ENCODE measurements around the gene PTPN9.
"Not testable (repeated sequence)": the region's sequence is repeated elsewhere in the genome, so short reads cannot be mapped to it uniquely, and the experiment has no call there.

The PTPN9 gene

DNA sequence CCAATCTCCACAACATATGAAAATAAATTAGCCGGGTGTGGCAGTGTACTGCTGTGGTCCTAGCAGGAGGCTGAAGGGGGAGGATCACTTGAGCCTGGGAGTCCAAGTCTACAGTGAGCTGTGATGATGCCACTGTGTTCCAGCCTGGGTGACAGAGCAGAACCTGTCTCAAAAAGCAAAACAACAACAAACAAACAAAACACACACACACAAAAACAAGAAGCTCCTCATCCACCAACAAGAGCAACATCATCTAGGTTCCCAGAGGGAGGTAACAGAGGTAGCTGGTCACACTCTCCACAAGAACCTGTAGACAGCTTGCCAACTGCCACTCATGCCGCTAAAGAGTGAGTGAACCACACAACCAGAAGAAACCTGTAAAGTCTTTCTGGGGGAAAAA, 34.8 kb downstream of the PTPN9 start:
- H3K36me3 ChIP-seq (ENCODE audit: control insufficient read depth, insufficient read depth, low read length) = no peaks in the 10 kb centered on the region

DNA sequence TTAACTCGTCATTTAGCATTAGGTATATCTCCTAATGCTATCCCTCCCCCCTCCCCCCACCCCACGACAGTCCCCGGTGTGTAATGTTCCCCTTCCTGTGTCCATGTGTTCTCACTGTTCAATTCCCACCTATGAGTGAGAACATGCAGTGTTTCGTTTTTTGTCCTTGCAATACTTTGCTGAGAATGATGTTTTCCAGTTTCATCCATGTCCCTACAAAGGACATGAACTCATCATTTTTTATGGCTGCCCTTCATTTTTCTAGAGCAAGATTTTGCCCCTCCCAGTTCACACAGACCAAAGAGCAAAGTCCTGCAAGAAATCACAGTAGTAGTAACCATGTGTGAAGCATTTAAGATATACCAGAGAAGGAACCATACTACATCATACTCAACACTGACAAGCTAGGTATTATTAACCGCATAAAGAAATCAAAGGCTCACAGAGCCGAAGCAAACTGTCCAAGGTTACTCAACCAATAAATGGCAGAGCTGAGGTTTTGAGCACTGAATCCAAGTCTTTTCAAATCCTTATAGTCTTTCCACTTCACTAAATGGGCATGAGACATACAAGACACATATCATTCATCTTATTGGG, 36.1 kb downstream of the PTPN9 start:
- H3K4me3 ChIP-seq (ENCODE audit: low read length); H3K36me3 ChIP-seq (ENCODE audit: control insufficient read depth, insufficient read depth, low read length); H3K9ac ChIP-seq (ENCODE audit: low read length); H3K9me3 ChIP-seq (ENCODE audit: control insufficient read depth, low read length); H3K27me3 ChIP-seq (ENCODE audit: control insufficient read depth, insufficient read depth, low read length): not testable (repeated sequence)
- H3K4me1 ChIP-seq (ENCODE audit: control insufficient read depth, insufficient read depth, low read length) = peaks cover 15% of the 10 kb centered on the region

More for the DNA sequence above, 34.8 kb downstream of the PTPN9 start:
- H3K27me3 ChIP-seq (ENCODE audit: control insufficient read depth, insufficient read depth, low read length) = no peaks in the 10 kb centered on the region
- no peak overlapping the region for H3K4me3 ChIP-seq (ENCODE audit: low read length)
- H3K4me1 ChIP-seq (ENCODE audit: control insufficient read depth, insufficient read depth, low read length) = peaks cover 15% of the 10 kb centered on the region
- no peaks in the 10 kb centered on the region for H3K9me3 ChIP-seq (ENCODE audit: control insufficient read depth, low read length)
- no peak overlapping the region for H3K9ac ChIP-seq (ENCODE audit: low read length)

DNA sequence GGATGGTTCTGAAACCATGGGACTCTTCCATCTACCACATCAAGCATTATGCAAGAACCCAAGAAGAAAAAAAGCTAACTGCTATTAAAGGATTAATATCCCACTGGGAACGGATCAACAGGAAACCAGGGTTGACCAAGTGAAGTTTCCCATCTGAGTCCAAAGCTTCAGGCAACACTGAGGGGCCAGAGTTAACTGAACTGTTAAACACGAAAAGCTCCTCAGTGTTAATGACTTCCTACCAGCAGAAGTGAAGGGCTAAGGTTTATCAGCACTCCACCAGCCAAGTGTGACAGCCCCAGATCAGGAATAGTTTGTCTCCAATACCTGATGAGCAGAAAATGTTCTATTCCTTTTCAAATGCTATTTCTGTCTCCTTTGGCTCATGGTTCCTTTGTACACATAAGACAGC, 36.7 kb downstream of the PTPN9 start:
- Histone ChIP-seq H3K9me3 (ENCODE audit: control insufficient read depth, low read length) (no peaks in the 10 kb centered on the region), H3K27me3 (ENCODE audit: control insufficient read depth, insufficient read depth, low read length) (no peaks in the 10 kb centered on the region), H3K4me1 (ENCODE audit: control insufficient read depth, insufficient read depth, low read length) (peaks cover 15% of the 10 kb centered on the region), H3K9ac (ENCODE audit: low read length) (no peak overlapping the region), H3K4me3 (ENCODE audit: low read length) (no peak overlapping the region), H3K36me3 (ENCODE audit: control insufficient read depth, insufficient read depth, low read length) (no peaks in the 10 kb centered on the region)

DNA sequence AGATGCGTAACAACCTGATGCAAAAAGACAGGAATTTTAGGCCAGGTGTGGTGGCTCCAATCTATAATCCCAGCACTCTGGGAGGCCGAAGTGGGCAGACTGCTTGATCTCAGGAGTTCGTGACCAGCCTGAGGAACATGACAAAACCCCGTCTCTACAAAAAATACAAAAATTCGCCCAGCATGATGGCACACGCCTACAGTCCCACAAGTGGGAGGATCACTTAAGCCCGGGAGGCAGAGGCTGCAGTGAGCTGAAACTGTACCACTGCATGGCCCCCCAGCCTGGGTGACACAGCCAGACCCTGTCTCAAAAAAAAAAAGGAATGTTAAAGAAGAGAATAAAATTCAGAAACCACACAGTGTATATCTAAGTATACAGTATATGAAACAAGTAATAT, 40.7 kb downstream of the PTPN9 start:
- Histone ChIP-seq H3K36me3 (ENCODE audit: control insufficient read depth, insufficient read depth, low read length) (no peaks in the 10 kb centered on the region), H3K4me3 (ENCODE audit: low read length) (no peak overlapping the region), H3K27me3 (ENCODE audit: control insufficient read depth, insufficient read depth, low read length) (no peaks in the 10 kb centered on the region), H3K9me3 (ENCODE audit: control insufficient read depth, low read length) (no peaks in the 10 kb centered on the region), H3K9ac (ENCODE audit: low read length) (no peak overlapping the region), H3K4me1 (ENCODE audit: control insufficient read depth, insufficient read depth, low read length) (peaks cover 9% of the 10 kb centered on the region)

DNA sequence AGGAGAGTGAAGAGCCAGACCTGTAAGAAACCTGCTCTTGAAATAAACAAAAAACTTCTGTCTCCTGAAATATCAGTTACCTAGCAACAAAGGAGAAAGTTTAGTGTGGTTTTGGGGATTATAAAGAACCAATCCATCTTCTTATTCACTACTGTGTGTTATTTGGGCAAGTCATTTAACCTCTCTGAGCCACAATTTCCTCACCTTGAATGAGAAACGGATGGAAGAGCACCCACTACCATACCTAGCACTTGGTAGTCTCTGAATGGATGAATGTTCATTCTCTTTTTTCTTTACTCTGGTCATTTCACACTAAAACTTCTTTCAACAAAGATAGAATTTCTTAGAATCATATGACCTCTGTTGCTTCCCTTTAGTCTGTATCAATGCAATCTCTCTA, 45.2 kb downstream of the PTPN9 start:
- no peak overlapping the region for H3K9ac ChIP-seq (ENCODE audit: low read length)
- no peak overlapping the region for H3K4me3 ChIP-seq (ENCODE audit: low read length)
- no peaks in the 10 kb centered on the region for H3K9me3 ChIP-seq (ENCODE audit: control insufficient read depth, low read length)
- peaks cover 9% of the 10 kb centered on the region for H3K4me1 ChIP-seq (ENCODE audit: control insufficient read depth, insufficient read depth, low read length)
- H3K27me3 ChIP-seq (ENCODE audit: control insufficient read depth, insufficient read depth, low read length) = no peaks in the 10 kb centered on the region
- no peaks in the 10 kb centered on the region for H3K36me3 ChIP-seq (ENCODE audit: control insufficient read depth, insufficient read depth, low read length)

DNA sequence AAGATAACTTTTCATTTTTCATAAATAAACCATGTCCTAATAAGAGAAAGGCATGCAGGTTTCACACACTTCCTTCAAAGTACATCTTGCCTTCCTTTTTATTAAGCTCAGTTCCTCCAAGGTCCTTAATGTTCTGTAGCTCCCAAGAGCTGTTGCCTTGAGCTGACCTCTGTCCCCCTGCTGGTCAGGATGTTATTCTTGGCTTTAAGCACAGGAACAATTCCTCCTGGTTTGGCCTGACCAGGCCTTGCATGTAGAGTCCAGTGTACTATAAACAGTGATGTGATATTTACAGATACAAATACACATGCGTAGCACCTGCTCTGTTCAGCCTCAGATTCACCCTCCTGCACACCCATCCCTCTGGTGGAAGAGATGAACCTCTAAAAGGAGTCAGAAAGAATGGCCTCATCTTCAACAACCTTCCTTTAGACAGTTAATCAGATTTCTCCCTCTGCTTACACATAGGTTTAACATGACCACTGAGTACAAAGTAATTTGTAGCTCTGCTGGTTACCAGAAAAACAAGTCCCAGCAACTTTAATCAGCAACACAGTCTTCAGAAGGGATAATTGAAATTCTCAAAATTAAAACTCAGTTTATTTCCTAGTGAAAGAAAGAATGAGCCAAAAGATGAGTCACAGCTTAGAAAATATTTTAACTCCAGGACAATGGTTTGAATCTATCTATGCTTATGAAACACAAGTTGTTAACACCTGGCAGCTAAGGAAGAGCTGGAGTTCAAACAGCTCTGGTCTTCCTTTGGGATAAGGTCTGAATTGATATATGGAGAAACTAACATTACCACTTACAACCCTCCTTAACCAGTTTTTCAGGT, 46.5 kb downstream of the PTPN9 start:
- Histone ChIP-seq H3K9ac (ENCODE audit: low read length) (no peak overlapping the region), H3K27me3 (ENCODE audit: control insufficient read depth, insufficient read depth, low read length) (no peaks in the 10 kb centered on the region), H3K4me1 (ENCODE audit: control insufficient read depth, insufficient read depth, low read length) (peaks cover 9% of the 10 kb centered on the region), H3K4me3 (ENCODE audit: low read length) (no peak overlapping the region), H3K9me3 (ENCODE audit: control insufficient read depth, low read length) (no peaks in the 10 kb centered on the region), H3K36me3 (ENCODE audit: control insufficient read depth, insufficient read depth, low read length) (no peaks in the 10 kb centered on the region)

DNA sequence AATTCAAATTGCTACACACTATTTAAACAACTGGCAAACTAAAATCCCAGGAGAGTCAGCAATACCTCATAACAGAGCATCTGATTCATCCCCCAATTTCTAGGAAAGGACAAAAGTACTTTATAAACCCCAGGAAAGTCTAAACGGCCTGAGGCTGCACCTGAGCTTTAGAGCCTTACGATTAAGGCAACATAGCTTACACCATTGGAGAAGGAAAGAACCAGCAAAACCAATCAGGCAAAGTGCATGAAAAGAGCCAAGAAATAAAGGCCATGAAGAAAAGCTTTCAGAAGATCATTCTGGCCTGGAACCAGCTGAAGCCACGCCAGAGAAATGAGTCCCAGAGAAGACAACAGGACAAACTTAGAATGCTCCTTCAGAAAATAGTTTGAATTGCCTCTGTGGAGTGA, 48.1 kb downstream of the PTPN9 start:
- Histone ChIP-seq H3K27me3 (ENCODE audit: control insufficient read depth, insufficient read depth, low read length) (no peaks in the 10 kb centered on the region), H3K9ac (ENCODE audit: low read length) (no peak overlapping the region), H3K9me3 (ENCODE audit: control insufficient read depth, low read length) (no peaks in the 10 kb centered on the region), H3K4me3 (ENCODE audit: low read length) (no peak overlapping the region), H3K36me3 (ENCODE audit: control insufficient read depth, insufficient read depth, low read length) (no peaks in the 10 kb centered on the region), H3K4me1 (ENCODE audit: control insufficient read depth, insufficient read depth, low read length) (peaks cover 9% of the 10 kb centered on the region)

DNA sequence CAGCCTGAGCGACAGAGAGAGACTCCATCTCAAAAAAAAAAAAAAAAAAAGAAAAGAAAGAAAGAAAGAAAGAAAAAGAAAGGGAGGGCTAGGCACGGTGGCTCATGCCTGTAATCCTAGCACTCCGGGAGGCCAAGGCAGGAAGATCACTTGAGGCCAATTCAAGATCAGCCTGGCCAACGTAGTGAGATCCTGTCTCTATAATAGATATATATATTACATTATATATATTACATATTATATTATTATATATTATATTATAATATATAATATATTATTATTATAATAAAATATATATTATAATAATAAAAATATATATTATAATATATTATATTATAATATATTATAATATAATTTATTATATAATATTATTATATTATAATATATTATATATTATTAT, 48.9 kb downstream of the PTPN9 start:
- Histone ChIP-seq H3K36me3 (ENCODE audit: control insufficient read depth, insufficient read depth, low read length) (no peaks in the 10 kb centered on the region), H3K4me1 (ENCODE audit: control insufficient read depth, insufficient read depth, low read length) (peaks cover 9% of the 10 kb centered on the region)

DNA sequence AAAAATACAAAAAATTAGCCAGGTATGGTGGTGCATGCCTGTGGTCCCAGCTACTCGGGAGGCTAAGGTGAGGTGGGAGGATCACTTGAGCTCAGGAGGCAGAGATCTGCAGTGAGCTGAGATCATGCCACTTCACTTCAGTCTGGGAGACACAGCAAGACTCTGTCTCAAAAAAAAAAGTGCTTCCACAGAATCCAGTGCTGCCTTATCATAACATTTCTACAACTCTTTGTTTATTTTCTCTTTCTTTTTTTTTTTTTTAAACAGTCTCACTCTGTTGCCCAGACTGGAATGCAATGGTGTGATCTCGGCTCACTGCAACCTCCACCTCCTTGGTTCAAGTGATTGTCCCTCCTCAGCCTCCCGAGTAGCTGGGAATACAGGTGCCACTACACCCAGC, 53.4 kb downstream of the PTPN9 start:
- not testable (repeated sequence) for H3K36me3 ChIP-seq (ENCODE audit: control insufficient read depth, insufficient read depth, low read length); H3K9ac ChIP-seq (ENCODE audit: low read length)

More for the DNA sequence above, 48.9 kb downstream of the PTPN9 start:
- no peaks in the 10 kb centered on the region for H3K27me3 ChIP-seq (ENCODE audit: control insufficient read depth, insufficient read depth, low read length)
- no peak overlapping the region for H3K4me3 ChIP-seq (ENCODE audit: low read length)
- H3K9ac ChIP-seq (ENCODE audit: low read length) = no peak overlapping the region
- no peaks in the 10 kb centered on the region for H3K9me3 ChIP-seq (ENCODE audit: control insufficient read depth, low read length)

DNA sequence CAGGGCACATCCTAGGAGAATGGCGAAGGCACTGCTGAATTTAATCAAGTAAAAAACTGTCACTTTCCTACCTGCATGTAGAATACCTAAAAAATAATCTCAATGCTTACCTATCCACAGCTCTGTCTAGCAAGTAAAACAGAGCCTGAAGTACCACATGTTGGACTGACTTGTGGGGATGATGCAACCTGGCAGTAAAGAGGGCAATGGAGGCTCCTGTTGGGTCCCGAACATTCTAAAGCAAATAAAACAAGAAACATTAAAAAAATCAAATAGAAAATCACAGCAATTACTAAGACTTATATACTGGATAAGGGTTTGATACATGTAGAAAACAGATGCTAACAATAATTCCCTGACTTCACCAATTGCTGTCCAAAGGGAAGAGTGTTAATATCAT, 56.1 kb downstream of the PTPN9 start:
- Histone ChIP-seq H3K27me3 (ENCODE audit: control insufficient read depth, insufficient read depth, low read length) (no peaks in the 10 kb centered on the region), H3K36me3 (ENCODE audit: control insufficient read depth, insufficient read depth, low read length) (no peaks in the 10 kb centered on the region), H3K9me3 (ENCODE audit: control insufficient read depth, low read length) (no peaks in the 10 kb centered on the region), H3K9ac (ENCODE audit: low read length) (no peak overlapping the region), H3K4me3 (ENCODE audit: low read length) (no peak overlapping the region), H3K4me1 (ENCODE audit: control insufficient read depth, insufficient read depth, low read length) (no peaks in the 10 kb centered on the region)

More for the DNA sequence above, 53.4 kb downstream of the PTPN9 start:
- not testable (repeated sequence) for H3K27me3 ChIP-seq (ENCODE audit: control insufficient read depth, insufficient read depth, low read length); H3K4me1 ChIP-seq (ENCODE audit: control insufficient read depth, insufficient read depth, low read length); H3K4me3 ChIP-seq (ENCODE audit: low read length); H3K9me3 ChIP-seq (ENCODE audit: control insufficient read depth, low read length)

DNA sequence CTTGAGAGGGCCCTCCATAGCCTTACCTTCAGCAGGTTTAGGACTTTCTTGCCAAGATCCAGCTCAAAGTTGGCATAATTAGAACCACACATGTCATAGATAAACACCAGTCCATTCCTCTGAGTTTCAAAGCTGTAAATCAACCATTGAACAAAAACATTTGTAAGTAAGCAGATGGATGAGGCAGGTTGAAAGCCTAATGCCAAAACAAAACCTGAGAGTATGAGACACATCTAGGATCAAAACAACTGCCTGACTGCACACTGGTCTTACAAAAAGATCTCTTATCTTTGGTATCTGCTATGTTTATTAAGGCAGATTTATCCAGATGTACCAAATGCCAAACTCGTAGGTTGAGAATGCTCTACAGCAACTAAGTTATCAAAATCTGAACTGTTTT, 61.9 kb downstream of the PTPN9 start:
- H3K9me3 ChIP-seq (ENCODE audit: control insufficient read depth, low read length) = no peaks in the 10 kb centered on the region
- no peaks in the 10 kb centered on the region for H3K27me3 ChIP-seq (ENCODE audit: control insufficient read depth, insufficient read depth, low read length)
- no peak overlapping the region for H3K9ac ChIP-seq (ENCODE audit: low read length)
- H3K36me3 ChIP-seq (ENCODE audit: control insufficient read depth, insufficient read depth, low read length) = no peaks in the 10 kb centered on the region
- no peak overlapping the region for H3K4me3 ChIP-seq (ENCODE audit: low read length)
- H3K4me1 ChIP-seq (ENCODE audit: control insufficient read depth, insufficient read depth, low read length) = no peaks in the 10 kb centered on the region

DNA sequence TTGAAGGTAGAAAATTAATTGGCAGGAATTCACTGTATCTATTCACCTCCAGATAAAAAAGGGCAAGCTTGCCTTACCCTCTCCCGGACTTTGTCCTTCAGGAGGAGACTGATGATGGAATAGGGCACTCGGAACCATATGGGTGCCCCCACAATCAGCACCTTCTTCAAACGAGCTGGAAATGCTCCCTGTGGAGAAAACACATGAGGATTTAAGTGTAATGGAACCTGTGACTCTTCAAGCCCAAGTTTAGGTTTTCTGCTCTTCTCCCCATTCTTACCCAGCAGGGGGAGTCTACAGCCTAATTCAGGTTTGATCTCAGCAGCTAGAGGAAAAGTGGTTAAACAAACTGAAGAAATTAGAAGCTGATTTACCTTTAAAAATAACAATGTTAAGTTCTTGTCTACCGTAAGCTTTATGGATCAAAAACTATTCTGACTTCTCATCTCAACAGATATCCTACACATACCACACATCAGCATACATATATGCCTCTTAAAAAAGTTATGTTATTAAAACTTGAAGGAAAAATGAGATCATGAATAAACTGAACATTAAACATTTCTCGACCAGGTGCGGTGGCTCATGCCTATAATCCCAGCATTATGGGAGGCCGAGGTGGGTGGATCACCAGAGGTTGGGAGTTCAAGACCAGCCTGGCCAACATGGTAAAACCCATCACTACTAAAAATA, 70.1 kb downstream of the PTPN9 start:
- no peaks in the 10 kb centered on the region for H3K4me1 ChIP-seq (ENCODE audit: control insufficient read depth, insufficient read depth, low read length)
- H3K36me3 ChIP-seq (ENCODE audit: control insufficient read depth, insufficient read depth, low read length) = peaks cover 7% of the 10 kb centered on the region
- H3K9ac ChIP-seq (ENCODE audit: low read length) = no peak overlapping the region
- no peaks in the 10 kb centered on the region for H3K9me3 ChIP-seq (ENCODE audit: control insufficient read depth, low read length)
- no peaks in the 10 kb centered on the region for H3K27me3 ChIP-seq (ENCODE audit: control insufficient read depth, insufficient read depth, low read length)
- no peak overlapping the region for H3K4me3 ChIP-seq (ENCODE audit: low read length)

All from mucosa of stomach (tissue), 1 donor.